HG02970 (cell line): ENCODE measurements around the gene SCFD2.
"Not testable (repeated sequence)": the region's sequence is repeated elsewhere in the genome, so short reads cannot be mapped to it uniquely, and the experiment has no call there.

ENCODE experiments used
- ATAC-seq: cut with Tn5 transposase; IDR thresholded peaks from one replicate; pipeline ENCODE4 v1.9.1; 2021; ENCODE audit warnings: mild to moderate bottlenecking, moderate library complexity, moderate number of reproducible peaks; ENCODE audit not compliant: unreplicated experiment, low FRiP score

Gene SCFD2

DNA sequence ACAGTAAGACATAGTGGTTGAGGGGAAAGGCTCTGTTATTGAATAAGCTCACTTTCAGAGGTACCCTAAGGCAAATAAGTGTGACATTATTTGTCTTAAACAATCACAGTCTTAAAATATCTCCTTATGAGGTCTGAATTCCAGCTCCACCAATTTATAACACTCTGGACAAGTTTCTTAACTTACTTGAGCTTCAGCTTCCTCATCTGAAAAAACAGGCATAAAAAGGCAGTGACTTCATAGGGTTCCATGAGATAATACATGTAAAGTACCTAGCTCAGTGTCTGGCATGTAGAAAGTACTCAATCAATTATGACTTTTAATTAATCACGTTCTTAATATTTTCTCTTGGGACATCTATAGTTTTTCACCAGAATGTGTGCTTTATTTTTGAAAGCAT lies 301.3 kb downstream of the SCFD2 start:
- ATAC-seq, result no peak

DNA sequence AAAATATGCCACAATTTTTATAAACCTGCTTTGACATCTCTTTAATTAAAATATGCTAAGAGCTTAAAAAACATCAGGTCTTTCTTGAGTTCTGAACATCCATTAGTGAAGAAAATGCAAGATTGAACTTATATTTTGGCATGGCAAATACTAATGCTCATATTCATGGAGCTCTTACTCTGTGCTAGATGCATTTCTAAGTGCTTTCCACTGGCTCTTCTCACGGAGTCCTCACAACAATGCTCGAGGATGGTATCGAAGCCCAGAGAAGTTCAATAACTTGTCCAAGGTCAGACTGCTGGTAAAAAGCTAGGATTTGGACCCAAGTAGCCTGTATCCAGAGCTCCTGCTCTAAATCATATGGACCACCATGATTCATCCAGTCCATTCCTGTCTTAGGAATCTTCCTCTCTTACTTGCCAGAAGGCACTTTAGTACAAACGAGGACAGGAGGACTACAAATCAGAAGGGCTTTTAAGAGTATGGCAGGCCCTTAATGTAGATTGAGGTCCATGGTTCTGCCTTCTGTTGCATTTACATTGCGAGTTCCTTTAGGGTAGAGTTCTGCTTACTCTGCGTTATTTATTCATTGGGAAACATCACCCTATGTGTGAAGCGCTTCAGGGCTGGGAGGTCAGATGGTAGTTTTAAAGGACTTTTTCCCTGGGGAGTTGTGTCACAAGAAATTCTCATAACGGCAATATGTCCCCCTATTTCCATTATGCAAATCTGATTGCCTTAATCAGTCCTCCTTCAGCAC lies 304.6 kb downstream of the SCFD2 start:
- no peak for ATAC-seq

DNA sequence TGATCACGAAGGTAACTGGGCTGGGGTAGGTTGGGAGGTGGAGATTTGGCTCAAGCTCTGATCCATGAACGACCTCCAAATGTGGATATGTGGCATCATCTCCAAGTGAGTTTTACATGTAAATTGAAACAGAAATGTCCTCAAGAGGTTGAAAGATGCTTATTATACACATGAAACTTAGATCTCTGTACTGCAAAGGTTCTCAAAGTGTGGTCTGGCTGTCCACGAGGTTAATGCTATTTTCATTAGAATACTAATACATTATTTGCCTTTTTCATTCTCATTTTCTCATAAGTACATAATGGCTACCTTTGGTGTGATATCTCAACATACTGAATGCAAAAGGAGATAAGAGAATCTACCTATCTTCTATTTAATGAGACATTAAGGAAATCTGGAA lies 305.6 kb downstream of the SCFD2 start:
- ATAC-seq, result no peak

DNA sequence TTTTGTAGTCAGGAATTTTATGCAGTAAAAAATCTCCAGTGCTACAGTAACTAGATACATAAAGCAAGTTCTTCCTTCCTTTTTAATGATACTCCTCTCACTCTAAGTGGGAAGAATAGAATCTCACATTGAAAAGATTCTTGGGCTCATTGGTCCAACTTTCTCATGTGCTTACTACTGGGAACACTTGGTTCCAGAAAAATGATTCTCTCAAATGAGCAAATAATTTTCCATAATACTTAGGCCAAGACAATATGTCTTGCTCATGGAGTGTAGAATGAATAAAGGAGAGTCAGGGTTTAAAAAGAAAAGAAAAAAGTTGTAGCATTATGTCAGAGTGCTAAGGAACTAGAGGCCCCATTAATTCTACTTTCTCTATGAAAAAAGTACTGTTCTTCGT lies 306.0 kb downstream of the SCFD2 start:
- no peak for ATAC-seq

DNA sequence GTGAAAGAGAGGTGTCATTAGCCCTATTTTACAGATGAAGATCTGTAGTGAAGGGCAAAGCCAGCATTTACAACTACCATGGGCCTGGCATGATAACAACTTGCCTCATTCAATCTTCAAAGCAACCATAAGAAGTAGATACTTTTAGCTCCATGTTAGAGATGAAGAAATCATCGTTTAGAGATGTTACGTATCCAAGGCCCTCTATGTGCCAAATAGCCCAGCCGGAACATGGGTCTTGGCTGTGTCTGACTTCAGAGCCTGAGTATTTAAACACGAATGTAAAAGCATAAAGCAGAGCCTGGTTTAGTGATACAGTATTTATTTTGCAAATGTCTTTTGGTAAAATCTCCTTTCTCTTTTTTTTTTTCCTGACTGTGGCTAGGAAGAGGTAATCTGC lies 306.6 kb downstream of the SCFD2 start:
- no peak for ATAC-seq

DNA sequence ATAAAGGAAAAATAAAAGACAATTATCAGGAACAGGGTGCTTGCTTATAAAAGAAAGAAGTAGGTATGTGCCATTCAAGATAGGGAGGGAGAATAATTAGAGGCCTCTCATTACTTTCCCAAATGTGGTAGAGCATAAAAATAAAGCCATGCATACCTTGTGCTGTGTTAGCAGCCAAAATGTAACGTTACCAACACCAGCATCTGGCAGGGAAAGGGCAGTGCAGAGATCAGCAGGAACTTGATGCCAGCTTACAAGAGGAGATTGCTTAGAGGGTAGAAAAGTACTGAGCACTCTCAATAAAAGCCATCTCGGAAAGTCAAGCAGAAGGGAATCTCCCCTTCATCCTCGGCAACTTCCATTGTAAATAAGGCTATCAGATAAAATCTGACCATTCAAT lies 308.2 kb downstream of the SCFD2 start:
- no peak for ATAC-seq

DNA sequence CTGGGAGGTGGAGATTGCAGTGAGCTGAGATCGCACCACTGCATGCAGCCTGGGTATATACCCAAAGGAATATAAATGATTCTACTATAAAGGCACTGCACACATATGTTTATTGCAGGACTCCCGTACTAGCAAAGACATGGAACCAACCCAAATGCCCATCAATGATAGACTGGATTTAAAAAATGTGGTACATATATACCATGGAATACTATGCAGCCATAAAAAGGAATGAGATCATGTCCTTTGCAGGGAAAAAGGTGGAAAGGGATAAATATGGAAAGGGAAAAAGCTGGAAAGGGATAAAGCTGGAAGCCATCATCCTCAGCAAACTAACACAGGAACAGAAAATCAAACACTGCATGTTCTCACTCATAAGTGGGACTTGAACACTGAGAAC lies 308.8 kb downstream of the SCFD2 start:
- not testable (repeated sequence) for ATAC-seq

DNA sequence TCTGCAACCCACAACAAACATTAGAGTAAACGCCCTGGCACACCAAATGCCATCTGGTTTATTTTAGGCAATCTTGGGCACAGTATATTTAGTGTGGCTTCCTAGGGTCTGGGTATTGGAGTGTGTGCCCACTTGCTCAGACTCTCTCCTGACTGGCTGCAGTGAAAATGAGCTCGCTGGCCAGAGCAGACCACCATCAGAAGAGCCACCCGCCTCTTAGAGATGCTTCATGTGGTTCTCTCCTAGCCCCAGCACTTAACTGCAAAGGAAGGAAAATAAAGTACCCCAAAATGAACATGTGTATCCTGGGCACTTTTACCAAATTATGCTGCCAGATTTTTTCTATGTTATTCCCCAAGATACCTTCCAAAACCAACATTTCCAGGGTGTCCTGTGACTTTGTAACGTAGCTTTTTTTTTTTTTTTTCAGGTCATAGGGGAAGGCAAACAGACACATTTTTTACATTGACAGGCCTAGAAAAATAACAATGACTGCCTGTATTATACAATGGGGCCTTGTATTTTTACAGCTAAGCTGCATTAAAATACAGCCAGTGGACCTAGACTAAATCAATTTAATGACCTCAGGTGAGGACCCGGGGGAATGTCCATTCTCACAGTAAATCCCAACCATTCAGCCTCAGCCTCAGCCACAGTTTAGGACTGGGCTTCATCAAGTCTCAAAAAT lies 310.0 kb downstream of the SCFD2 start:
- ATAC-seq, result no peak

DNA sequence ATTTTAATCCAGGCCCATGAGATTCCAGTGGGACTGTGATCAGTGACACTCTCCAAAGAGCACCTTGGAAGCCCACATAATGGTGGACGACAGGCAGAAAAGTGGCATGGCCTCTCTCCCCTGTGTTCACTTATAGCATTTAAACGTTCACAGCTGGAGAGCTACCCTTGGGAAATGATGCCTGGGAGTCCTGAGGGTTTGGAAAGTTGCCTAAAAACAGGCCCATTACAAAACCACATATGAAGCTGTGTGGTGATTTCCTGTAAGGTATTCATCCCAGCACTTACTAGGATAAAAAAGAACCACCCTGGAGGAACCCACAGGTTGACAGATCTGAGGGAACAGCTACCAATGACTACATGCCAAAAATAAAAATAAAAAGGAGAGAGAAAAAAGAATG lies 310.6 kb downstream of the SCFD2 start:
- no peak for ATAC-seq

DNA sequence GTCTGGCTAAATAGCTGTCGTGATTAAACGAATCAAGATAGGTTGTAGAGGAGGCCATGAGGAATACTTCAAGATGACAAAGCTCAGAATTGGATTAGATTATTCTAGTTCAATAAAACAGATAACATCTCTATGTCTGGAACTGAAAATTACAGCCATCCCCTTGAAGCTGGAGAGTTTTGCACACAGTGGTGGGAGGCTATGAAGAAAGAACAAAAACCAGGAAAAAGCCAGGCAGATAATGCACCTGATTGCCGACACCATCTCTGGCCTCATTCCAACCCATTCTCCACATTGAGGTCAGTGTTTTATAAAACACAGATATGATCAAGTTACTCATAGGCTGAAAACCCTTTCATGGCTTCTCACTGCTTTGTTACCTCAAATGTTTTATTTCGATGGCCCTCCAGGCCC lies 315.5 kb downstream of the SCFD2 start:
- ATAC-seq, result no peak

DNA sequence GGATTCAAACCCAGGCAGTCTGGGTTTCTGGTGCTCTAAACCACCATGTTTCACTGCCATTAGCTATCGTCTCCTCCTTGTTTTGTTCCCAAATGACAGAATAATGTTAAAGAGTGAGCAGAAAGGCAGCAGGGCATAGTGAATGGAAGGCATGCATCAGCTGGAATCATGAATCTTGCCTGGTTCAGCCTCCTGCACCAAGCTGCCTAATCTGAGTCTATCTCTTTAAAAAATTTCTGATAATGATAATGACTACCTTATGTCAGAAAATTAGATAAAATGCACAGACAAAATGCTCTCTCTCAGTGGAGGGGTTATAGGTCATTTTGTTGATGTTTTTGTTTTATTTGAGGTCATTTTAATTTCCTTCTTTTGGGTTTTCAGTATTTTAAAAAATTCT lies 316.3 kb downstream of the SCFD2 start:
- no peak for ATAC-seq

DNA sequence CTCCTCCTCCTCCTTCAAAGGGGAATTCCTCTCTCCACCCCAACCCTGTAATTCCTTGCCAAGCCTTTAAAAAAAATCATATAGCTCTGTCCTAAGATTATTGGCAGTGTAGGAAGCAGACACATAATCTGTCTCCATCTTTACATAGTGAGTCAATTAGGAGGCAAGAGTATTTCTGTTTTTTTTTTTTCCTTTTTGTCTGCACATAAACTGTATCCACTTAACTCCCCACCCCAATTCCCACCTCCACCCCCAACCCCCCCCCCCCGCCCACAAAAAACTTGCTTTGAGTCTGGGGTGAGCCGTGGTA lies 321.3 kb downstream of the SCFD2 start:
- ATAC-seq, result no peak

DNA sequence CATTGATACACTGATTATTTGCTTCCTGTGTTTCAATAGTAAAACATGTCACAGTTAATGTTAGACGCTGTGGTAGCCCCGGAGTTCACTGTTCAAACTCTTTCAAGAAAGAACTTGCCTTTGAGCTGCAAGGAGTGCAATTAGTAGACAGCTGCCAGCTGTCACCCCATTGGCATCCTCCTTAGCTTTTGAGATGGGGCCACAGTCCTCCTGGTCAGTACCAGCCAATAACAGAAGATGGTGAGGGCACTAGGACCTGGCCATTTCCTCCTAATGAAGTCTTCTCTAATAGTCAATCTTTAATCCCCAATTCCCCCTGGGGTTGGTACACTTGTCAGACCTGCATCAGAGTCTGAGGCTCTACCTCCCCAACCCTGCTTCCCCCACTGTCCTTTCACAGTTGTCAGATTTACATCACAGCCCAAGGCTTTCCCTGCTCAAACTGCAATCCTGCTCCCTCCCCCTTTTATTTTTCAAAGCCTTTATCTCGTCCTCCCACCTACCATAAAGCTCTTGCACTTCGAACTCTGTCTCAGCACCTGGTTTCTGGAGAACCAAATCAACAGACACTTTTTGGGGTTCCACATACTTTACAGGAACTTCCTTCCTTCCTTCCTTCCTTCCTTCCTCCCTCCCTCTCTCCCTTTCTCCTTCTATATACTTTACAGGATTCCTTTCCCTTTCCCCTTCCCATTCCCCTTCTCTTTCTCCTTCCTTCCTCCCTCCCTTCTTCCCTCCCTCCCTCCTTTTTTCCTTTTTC lies 321.8 kb downstream of the SCFD2 start:
- ATAC-seq, result no peak

DNA sequence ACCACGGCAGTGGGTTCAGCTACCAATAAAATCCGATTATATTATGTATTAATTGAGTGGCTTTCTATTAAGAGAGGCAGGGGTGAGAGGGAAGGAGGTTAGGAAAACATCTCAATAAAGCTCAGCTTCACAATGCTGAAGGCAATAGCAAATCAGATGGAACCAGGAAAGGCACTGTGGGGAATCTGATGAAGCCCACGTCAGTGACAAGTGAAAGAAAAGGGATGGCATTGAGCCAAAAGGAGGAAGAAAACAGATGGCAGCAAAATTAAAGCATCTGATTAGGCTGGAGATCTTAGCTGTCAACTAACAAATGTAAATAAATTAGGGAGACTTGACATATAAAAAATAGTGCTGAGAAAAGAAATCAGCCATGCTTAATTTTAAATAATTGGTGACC lies 322.8 kb downstream of the SCFD2 start:
- ATAC-seq, result no peak

DNA sequence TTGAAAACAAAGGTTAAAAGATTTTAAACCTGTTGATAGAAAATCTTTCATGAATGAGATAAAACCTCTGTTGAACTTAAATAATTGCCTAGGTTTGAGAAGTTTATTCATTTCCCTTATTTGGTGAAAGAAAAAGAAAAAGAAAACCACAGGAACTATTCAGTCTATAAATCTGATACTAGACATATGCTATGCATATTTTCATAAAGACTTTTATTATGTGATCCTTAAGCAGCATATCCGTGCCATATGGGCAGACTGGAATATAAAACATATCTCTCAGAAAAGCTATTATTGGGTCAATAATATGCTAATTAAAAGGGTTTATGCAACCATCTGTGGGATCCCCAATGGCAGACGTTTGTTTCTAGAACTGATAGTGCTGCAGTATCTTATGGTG lies 325.0 kb downstream of the SCFD2 start:
- ATAC-seq, result no peak

DNA sequence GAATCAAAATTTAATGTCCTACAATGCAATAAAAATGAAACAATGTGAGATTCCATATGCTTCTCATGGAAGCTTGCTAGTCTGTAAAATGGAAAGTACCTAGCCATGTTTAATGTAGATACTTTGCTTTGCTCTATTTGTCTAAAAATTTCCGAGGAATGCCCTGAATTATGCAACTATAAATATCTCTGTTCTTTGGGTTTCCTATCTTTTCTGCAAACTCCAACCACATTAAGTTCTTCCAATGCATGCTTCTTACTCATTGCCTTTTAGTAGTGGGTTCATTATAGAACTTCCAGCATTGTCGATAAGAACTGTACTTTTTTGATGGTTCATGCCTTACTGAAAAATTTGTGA lies 325.4 kb downstream of the SCFD2 start:
- no peak for ATAC-seq

DNA sequence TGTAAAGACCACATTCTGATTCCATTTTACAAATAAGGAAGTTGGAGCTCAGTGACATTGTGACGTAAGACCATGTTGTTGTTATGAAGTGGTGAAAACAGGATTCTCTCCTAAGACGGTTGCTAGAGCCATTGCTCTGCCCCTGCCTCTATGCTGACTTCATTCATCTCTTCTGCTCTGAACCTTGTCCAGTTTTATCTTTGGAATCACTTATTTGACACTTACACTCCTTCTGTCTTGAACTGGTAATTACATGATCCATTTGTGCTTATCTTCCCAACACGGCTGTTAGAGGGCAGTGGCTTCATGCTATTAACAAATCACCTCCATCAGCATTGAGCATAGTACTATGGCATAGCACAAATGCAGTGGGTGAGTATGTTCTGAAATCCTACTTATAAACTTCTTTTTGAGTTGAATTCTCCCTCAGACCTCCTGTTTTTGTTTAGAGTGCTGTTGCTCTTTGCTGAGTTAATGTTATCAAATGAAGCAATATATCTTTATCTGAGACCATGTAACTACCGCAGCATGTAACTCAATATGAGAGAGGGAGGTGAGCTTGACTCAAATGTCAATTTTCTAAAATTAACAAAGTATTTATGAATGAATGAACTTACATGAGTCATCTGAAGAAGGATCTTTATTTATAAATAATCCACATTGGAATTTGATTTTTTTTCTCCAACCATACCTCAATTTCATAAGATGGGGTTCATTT lies 326.0 kb downstream of the SCFD2 start:
- no peak for ATAC-seq

DNA sequence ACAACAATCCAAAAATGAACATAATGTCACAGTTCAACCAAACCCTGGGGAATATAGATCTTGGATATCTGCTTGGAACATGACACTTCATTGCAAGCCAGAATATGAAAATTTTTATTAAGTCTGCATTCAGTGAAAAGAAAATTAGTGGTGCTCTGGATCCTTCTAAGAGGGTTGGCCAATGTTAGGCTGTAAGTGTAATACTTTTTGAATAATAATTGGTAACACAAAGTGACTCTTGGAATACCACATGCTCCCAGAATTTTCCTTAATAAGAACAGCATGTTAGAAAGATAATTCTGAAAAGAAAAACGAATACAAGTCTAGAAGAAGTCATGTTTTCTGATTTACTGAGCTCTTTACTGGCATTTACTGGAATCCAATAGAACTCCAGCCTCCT lies 328.0 kb downstream of the SCFD2 start:
- ATAC-seq, result no peak

DNA sequence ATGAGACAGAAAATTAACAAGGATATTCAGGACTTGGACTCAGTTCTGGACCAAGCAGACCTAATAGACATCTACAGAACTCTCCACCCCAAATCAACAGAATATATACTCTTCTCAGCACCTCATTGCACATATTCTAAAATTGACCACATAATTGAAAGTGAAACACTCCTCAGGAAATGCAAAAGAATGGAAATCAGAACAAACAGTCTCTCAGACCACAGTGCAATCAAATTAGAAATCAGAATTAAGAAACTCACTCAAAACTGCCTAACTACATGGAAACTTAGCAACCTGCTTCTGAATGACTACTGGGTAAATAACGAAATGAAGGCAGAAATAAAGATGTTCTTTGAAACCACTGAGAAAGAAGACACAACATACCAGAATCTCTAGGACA lies 333.0 kb downstream of the SCFD2 start:
- not testable (repeated sequence) for ATAC-seq

DNA sequence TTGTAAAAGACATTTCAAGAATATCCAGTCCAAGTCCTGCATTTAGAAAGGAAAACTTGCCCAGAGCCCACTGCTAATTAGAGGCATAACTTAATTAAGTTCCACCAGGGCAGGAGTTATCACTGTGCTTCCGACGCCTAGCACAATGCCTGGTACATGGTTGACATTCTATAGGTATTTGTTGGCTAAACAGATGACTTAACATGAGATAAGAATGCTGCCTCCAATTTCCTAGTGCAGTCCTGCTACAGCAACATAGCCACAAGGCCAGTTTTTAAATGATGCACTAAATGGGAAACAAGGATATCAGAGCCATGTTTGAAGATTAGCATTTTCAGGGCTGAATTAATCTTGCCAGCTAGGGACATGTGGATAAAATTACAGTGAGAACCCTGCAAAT lies 339.6 kb downstream of the SCFD2 start:
- no peak for ATAC-seq

DNA sequence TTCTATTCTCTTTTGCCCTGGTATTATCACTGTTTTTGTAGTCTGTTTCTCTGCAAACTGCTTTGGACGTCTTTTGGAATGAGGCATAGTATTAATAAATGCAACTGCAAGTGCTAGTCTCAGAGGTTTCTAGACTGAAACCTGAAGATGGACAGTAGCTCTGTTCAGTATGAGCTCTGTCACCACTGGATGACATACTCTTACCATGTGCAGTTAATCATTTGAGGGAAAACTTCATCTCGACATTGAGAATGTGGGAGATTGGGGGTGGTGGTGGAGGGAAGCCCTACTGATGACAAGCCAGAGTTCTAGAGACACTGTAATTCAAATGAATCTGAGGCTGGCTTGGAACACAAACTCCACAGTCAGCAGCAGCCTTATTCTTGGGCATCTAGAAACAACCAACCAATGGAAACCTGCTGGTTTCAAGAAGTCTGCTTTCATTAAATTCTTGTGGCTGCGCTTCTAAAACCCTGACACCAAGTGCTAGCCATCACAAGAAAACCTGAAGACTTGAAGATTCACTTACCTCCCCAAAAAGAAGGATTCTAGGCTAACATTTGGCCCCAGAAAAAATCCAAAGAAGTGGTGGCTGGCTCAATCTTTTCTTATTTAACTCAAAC lies 342.1 kb downstream of the SCFD2 start:
- ATAC-seq, result no peak
